Right ventricle myocardium inferior (tissue), 1 donor: Measurements from ENCODE around the gene DOCK1. TPM values are rescaled to one million over a fixed set of nuclear protein-coding genes. Genes with fewer than 3 reads are reported as not detected.
A peak's percentile ranks its signal among the peaks of the same experiment; 100 is the strongest.

Source experiments
- ATAC-seq: fragments of 200-7000 bp; cut with Tn5 transposase; one replicate; pipeline ENCODE4 v1.9.1; 2020; ENCODE audit warnings: mild to moderate bottlenecking, moderate library complexity
- DNase-seq: peaks from one replicate; pipeline ENCODE4 v3.0.0; 2021; ENCODE audit errors: missing footprints
- intact Hi-C: fragments of 100-400 bp; cut with DNase I; formaldehyde crosslinking; loops from one replicate; pipeline ENCODE4 v1.11.0; 2022
- total RNA-seq: library from RNA; stranded (reverse); fragmentation: NEBNext Ultra II Directional; extraction: Animal tissue kit (Norgen Biotek cat#: 25700); gene quantifications from one replicate; pipeline ENCODE4 v1.2.1, GENCODE V29; 2021
- donor health status: DM: no; HTN: yes; CAD: no; lungs with severe emphysema.

DOCK1 gene
- total RNA-seq, 1 donor from 2014 or later = 16.8 TPM

DNA sequence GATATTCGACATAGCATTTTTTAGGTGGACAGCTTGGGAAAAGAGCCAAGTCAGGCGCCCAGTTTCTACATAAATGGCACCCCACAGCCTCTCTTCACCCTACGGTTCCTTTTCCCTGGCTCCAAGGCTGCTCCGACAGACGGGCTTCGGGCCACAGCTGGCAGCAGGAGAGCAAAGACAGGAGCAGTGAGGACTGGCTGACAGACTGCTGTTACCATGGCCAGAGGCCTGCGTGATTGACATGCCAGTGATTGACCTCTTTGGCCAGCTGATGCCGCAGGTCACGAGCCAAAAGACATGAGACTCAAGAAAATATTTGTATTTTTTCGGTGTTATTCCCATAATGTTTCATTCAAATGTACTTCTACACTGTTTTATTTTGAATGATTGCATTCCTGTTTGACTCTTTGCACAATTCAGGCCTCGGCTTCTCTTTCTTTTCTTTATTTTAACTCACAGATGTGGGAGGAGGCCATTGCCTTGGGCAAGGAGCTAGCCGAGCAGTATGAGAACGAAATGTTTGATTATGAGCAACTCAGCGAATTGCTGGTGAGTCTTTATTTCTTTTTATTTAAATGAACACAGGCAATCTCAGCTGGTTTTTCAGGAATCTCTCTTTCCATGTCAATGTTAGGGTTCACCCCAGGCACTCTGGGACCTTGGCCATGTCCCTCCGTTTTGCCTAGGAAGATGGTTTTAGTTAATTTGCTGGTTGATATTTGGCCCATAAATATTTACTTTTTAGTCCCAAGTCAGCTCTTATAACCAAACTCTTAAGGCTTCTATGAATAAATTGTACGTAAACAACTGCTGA is 497.6 kb downstream of the DOCK1 start:
- no peak for ATAC-seq
- intact Hi-C loops = no loop called here
- no peak for DNase-seq

DNA sequence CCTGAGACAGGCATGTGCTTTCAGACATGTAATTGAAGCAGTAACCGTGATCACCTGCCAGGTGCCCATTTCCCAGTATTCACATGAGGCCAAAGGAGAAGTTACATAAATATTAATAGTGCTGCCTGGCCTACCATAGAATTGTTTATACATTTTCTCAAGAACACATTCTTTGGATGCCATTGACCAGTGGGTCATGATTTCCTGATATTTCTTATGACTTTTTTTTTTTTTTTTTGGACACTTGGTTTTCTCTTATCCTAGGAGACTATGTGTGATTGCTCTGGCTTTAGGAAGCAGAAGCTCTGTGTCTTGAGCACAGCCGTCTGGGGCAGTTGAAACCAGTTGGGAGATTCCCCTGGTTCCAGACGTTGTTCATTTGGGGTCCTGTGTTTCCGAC is 500.0 kb downstream of the DOCK1 start:
- ATAC-seq (no peak), DNase-seq (no peak)
- intact Hi-C loops = no loop called here

DNA sequence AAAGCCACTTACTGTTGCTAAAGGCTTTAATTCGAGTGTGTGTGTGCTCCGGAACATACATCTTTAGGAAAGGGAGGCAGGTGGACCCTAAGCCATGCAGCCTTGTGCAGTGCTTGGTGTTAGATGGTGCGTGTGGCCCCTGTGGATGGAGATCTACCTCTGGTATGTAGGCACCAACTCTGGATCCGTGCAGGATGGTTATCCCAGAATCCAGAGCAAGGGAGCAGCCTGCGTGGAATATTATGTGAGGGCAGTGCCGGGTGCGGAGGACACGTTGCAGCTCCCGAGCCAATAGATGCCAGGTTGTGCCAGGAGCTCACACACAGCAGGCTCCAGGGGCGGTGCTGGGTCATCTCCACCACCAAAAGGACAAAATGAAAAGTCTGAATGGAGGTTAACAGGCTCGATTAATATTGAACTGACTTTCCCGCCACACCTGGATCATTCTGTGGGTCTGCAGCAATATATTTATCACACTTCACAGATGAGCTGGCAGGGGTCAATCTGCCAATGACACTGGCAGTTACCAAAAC is 500.9 kb downstream of the DOCK1 start:
- ATAC-seq = no peak
- intact Hi-C loops = no loop called here
- no peak for DNase-seq

DNA sequence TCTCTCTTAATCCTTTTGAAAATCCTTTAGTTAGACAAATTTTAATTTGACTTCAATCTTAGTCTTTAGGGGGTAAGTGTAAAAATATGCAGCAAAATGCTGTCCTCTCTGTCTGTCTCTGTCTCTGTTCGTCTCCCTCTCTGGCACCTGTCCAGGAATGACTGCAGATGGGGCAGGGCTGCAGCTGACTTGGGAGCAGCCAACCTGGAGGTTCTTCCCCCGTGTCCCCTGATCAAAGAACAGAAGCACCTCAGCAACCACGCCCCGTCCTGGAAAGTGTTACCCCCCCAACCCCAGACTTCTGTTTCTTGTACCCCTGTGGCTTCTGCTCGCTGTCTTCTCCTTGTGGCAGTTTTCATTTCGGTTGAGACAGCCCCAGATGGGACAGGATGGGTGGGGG is 502.3 kb downstream of the DOCK1 start:
- DNase-seq (no peak), ATAC-seq (no peak)
- intact Hi-C loops = no loop called here

DNA sequence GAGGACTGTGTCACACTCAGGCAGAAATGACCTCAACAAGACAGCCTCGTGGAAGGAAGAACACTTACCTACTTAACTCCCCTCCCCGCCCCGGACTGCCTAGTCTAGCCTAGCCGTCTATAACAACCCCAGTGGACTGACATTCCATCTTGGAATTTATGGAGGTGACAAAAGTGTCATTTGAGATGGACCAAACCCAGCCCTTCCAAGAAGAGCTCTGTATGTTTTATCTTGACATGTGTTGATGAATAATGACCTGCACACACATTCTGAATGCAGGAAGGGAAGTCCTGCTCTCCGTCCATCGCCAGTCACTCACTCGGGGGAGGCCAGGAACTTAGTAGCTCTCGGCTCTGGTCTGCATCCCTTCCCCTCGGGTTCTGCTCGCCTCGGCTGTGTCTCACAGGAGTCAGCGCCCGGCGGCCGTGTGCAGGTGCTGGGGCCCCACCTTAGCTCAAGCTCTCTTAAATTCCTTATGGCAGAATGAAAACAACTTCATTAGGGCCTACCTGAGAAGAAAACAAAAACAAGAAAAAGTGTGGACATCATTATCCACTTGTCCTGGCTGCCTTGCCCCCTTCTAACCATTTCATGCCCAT is 503.0 kb downstream of the DOCK1 start:
- no peak for DNase-seq
- intact Hi-C loops = no loop called here

GRCh38 chr10:127408733-127409132 is 503.5 kb downstream of the DOCK1 start:
- ATAC-seq = no peak
- DNase-seq = no peak

More for the DNA sequence above, 503.0 kb downstream of the DOCK1 start:
- ATAC-seq = no peak

DNA sequence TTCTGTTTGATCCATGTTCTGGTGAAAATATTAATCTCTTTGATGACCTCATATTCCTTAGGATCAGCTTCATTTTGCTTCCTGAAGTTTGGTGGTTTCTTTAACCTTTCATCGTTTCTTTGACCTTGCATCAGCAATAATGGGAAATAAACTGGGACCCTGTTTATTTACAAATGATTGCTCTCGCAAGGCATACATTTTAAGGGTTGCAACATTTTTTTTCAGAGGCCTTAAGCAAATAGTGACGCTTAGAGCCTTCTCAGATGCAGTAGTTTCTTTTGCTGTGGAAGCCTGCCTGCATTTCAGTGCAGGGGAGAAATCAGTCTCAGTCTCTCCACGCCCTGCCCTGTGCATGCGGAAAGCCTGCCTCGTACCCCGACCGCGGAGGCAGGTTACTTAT is 504.8 kb downstream of the DOCK1 start:
- DNase-seq (no peak), ATAC-seq (no peak)
- intact Hi-C loops = no loop called here

More at GRCh38 chr10:127408733-127409132, 503.5 kb downstream of the DOCK1 start:
- intact Hi-C loops = no loop called here

DNA sequence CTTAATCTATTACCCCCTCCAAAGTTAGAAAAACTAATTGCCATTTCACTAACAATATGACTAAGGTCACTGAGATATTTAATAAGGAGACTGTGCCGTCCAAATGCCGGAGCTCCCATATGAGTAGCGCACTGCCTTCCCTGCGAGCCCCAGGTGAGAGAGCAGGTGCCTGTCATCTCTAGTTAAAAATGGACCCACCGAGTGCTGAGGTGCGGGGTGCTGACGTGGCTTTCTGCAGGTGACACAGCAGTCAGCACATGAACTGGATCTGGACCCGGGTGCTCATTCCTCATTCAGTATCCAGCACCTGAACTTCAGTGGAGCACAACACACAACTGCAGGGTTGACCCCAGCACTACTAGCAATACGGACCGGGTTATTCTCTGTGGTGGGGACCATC is 505.8 kb downstream of the DOCK1 start:
- intact Hi-C loops = no loop called here
- DNase-seq (no peak), ATAC-seq (no peak)

- no peak for ATAC-seq
- DNase-seq = no peak
- intact Hi-C loops = no loop called here
These were observed 508.1 kb downstream of the DOCK1 start for GRCh38 chr10:127413326-127413725.

DNA sequence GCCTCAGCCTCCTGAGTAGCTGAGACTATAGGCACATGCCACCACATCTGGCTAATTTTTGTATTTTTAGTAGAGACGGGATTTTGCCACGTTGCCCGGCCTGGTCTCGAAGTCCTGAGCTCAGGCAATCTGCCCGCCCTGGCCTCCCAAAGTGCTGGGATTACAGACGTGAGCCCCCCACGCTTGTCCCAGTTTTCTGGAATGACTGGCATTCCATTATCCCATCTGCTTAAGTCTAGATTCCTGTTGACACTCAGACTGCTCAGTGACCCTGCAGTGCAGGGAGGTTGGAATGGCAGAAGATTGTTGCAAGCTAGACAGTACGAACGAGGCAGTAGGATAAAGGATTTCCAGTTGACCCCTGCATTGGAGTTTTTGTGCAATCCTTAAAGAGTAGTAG is 508.8 kb downstream of the DOCK1 start:
- ATAC-seq = no peak
- intact Hi-C loops = no loop called here
- DNase-seq = no peak

GRCh38 chr10:127415116-127415515 is 509.9 kb downstream of the DOCK1 start:
- no peak for ATAC-seq
- no peak for DNase-seq
- intact Hi-C loops = no loop called here

DNA sequence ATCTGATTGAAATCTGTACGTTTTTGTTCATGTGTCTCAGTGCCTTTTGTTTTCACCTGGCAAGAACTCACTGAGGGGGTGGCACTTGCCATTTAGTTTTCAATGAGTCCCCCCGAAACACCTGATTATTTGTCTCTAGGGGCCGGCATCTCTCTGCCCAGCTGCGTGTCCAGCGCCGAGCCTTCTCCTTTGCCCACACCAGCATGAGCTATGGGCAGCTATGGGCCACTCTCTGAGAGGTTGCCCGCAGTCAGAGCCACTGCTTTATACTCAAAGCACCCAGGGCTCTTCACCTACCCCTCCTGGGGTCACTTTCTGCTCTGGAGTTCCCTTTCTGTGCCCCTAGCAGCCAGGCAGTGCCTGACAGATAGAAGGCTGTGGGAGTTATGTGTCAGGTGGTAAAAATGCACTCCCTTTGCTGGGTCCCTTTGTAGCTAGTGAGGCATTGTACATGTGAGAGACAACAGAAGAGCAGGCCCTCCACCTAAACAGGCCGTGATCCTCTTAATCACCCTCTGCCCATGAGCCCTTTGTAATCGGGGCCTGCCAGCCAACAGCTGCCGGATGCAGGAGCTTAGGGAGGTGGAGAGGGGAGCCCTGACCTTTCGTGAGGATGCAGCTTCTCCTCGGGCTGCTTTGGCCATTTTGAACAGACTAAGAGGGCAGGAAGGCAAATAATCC is 510.8 kb downstream of the DOCK1 start:
- no peak for DNase-seq
- intact Hi-C loops = no loop called here
- ATAC-seq = no peak

GRCh38 chr10:127417031-127417430 is 511.8 kb downstream of the DOCK1 start:
- intact Hi-C loops = no loop called here
- ATAC-seq = no peak
- no peak for DNase-seq

GRCh38 chr10:127417686-127418401 is 512.6 kb downstream of the DOCK1 start:
- DNase-seq (no peak), ATAC-seq (no peak)
- intact Hi-C loops = no loop called here

GRCh38 chr10:127418536-127419168 is 513.4 kb downstream of the DOCK1 start:
- DNase-seq = peak; percentile 84
- peak; percentile 79 for ATAC-seq
- intact Hi-C loops = no loop called here

DNA sequence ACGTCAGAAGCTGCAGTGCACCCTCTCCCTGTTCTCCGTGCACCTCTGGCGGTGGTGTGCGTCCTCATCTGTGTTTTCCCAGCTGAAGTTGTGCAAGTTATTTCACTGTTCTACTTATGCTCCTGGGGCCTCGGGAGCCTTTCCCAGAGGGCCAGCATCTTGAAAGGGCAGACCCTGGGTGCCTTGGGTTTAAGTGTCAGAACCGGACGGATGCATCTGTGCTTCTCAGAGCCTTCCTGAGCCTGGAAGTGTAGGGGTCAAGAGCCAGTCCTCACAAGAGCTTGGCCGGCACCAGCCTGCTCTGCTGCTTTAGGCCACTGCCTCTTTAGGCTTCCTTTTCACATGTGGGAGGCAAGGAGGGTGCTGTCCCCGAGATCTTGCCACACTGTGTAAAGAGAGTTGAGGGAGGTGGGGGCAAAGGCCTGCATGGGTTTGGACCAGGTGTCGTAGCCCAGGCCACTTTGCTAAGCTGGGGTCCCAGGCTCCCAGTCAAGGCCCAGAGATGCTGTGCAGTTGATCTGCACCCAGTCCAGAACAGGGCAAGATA is 515.0 kb downstream of the DOCK1 start:
- ATAC-seq = no peak
- intact Hi-C loops = no loop called here

GRCh38 chr10:127423218-127423915 is 518.1 kb downstream of the DOCK1 start:
- ATAC-seq = no peak
- intact Hi-C loops = no loop called here
- no peak for DNase-seq

More for the DNA sequence above, 515.0 kb downstream of the DOCK1 start:
- DNase-seq = no peak
